HG03460 (cell line): ENCODE data around the gene BDH1.

Experiments
- ATAC-seq: cut with Tn5 transposase; IDR thresholded peaks from one replicate; pipeline ENCODE4 v1.9.1; 2021; ENCODE audit not compliant: unreplicated experiment

BDH1 gene

GRCh38 chr3:197464794-197465193 lies 91.0 kb downstream of the BDH1 start:
- no peak for ATAC-seq

DNA sequence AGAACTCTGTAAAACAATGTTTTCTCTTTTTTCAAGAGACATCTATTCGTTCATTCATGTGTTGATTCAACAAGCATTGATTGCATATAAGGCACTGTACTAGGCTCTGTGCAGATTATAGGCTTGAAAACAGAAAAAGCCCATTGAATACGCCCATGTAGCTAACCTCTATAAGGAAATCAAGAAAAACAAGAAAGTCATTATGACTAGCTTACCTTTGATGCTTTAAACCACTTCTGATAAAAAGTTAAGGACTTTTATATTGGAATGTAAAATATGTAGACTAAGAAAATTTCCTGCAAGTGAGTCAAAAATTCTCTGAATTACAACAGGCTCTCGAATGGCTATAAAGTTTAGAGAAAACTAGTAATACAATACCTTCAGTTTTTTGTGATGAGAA lies 92.5 kb downstream of the BDH1 start:
- no peak for ATAC-seq

DNA sequence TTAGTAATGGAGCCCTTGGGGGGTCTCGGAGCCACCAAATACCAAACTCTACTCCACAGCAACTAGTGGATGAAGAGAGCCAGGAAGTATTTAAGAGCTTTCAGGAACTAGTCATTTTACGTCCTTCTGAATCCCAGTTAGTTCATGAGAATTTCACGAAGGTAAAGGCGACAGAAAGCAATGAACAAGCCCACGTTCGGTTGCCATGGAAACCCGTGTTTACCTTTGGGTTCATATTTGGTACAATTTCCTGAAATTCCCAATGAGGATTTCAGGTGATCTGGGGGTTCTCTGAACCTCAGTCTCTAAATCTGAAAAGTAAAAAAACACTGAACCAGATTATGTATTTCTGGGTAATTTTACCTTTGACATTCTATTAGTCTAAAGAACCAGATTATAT lies 93.0 kb downstream of the BDH1 start:
- ATAC-seq: no peak

DNA sequence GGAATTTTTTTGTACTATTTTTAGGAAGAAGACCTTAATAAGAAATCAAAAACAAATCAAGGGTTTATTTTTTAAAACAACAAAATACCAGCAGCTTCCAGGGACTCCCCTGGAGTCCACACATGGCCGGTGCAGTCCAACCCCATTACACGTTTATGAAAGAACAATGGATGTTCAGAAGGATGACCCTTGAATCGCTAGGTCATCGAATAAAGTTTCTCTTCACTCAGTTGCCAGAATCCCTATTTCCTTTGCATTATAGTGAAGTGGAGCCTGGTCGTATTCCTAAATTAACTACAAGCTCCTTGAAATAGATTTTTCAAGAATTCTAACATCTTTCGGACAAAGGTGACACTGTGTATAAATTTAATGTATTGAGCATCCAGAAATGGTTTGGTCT lies 95.1 kb downstream of the BDH1 start:
- ATAC-seq: no peak

GRCh38 chr3:197460002-197460401 lies 95.8 kb downstream of the BDH1 start:
- ATAC-seq: no peak
